A549 (cell line): ENCODE results near the gene CLDN5.

Experiments
- CEBPB ChIP-seq, 2 experiments: fragments of >200 bp in 1 of 2; sonication (Bioruptor Twin) in 1 of 2; formaldehyde crosslinking in 1 of 2; IDR thresholded peaks; 2 replicates each; pipeline ENCODE4 v1.6.1; 2012 to 2016
- EP300 ChIP-seq, 2 experiments: fragments of >200 bp; sonication (Bioruptor Twin); formaldehyde crosslinking; IDR thresholded peaks; 2 replicates in 1 of 2; 3 replicates in 1 of 2; pipeline ENCODE4 v1.6.1; 2016 to 2017
- TF ChIP-seq, protein P1 (sequence below): fragments of >200 bp; sonication (Bioruptor Twin); formaldehyde crosslinking; IDR thresholded peaks from 3 replicates; pipeline ENCODE4 v1.5.1; 2016
- TF ChIP-seq, protein P2 (sequence below): IDR thresholded peaks from 2 replicates; pipeline ENCODE4 v1.6.1; 2012

DNA sequence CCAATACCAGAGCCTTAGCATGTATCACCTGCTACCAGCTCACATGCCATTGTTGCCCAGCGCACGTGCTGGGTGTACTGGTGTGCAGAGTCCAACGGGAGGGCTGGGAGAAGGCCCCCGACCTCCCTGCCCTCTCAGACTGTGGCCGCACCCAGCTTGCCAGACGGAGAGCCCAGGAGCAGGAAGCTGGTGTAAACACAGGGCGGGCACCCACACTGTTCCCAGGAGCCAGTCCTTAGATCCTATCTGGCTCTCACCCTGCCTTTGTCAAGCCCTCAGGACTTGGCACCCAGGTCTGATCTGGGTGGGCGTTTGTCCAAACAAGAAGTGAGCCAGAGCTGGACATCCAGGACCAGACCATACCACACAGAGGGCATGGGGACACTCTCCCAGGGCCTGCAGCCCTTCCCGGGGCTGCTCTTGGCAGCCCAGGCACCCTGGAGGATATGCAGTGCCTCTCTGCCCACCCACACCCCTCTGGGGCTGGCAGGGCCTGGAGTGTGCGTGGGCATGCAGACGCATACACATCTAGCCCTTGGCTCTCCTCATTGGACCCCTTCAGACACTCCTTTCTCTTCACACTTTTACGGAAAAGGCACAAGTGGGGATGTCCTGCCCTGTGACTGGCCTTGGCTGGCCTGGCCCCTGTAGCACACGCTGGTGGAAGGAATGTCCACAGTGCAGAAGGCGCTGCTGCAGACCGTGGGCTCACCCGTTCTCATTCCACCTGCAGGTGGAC, 19.9 kb upstream of the CLDN5 start:
- TF ChIP-seq CEBPB (IDR thresholded peaks at IDR 0.05) (no peak), EP300 (IDR thresholded peaks at IDR 0.05) (no peak)
- TF ChIP-seq, protein P1, sequence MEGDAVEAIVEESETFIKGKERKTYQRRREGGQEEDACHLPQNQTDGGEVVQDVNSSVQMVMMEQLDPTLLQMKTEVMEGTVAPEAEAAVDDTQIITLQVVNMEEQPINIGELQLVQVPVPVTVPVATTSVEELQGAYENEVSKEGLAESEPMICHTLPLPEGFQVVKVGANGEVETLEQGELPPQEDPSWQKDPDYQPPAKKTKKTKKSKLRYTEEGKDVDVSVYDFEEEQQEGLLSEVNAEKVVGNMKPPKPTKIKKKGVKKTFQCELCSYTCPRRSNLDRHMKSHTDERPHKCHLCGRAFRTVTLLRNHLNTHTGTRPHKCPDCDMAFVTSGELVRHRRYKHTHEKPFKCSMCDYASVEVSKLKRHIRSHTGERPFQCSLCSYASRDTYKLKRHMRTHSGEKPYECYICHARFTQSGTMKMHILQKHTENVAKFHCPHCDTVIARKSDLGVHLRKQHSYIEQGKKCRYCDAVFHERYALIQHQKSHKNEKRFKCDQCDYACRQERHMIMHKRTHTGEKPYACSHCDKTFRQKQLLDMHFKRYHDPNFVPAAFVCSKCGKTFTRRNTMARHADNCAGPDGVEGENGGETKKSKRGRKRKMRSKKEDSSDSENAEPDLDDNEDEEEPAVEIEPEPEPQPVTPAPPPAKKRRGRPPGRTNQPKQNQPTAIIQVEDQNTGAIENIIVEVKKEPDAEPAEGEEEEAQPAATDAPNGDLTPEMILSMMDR: no peak
- TF ChIP-seq, protein P2, sequence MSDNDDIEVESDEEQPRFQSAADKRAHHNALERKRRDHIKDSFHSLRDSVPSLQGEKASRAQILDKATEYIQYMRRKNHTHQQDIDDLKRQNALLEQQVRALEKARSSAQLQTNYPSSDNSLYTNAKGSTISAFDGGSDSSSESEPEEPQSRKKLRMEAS: no peak
